Gastroesophageal sphincter (tissue), 3 donors: ENCODE data around the gene FAM50B.

Experiments
- EP300 ChIP-seq: sonication (generic); formaldehyde crosslinking; IDR thresholded peaks from one replicate; pipeline ENCODE4 v1.6.1; 2017; ENCODE audit warnings: antibody characterized with exemption, mild to moderate bottlenecking
- POLR2A ChIP-seq, 2 donors: fragments of 450-650 bp; IDR thresholded peaks; one replicate each; pipeline ENCODE4 v1.6.1; 2017; ENCODE audit warnings: antibody characterized with exemption in 2 of 2, mild to moderate bottlenecking in 2 of 2, moderate library complexity in 1 of 2
- POLR2AphosphoS5 ChIP-seq: sonication (generic); formaldehyde crosslinking; IDR thresholded peaks from one replicate; pipeline ENCODE4 v1.6.1; 2017; ENCODE audit warnings: antibody characterized with exemption
- TF ChIP-seq, protein P1 (sequence below), 4 experiments: fragments of 200-600 bp in 2 of 4; fragments of 450-650 bp in 2 of 4; sonication (generic) in 1 of 4; IDR thresholded peaks; one replicate each; pipeline ENCODE4 v1.5.1; 2017 to 2019; ENCODE audit warnings: antibody characterized with exemption in 4 of 4, mild to moderate bottlenecking in 2 of 4, moderate library complexity in 2 of 4

DNA sequence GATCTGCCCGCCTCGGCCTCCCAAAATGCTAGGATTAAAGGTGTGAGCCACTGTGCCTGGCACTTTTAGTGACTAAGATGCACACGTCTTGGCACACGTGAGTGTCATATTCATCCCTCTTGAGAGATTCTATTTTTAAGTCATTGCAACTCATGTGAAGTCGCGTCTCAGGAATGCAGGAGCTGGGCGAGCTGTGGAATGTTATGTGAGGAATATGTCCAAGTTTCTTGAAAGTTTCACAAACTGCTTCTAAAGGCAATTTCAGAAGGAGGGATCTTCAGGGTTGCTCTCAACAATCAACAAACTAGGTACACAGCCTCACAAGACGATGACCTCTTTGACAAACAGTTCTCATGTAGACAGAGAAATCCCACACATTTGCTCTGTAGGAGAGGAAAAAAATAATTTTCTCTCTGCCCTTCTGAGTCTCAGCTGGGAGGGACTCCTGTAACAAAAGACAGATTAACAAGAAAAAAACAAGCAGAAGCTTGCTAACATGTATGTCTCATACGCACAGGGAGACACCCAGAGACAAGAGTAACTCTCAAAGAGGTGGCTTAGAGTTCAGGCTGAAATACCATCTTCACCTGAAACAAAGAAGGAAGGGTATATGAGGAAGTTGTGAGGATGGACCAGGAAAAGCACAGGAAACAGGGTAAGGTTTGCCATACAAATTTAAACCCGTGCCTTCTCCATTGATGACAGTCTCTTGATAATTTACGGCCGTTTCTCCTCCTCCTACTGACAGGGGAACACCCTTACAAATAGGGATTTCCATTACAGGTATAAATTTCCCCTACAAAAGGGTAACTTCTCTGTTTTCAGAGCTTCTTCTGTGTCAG, 45.3 kb upstream of the FAM50B start:
- TF ChIP-seq, protein P1, sequence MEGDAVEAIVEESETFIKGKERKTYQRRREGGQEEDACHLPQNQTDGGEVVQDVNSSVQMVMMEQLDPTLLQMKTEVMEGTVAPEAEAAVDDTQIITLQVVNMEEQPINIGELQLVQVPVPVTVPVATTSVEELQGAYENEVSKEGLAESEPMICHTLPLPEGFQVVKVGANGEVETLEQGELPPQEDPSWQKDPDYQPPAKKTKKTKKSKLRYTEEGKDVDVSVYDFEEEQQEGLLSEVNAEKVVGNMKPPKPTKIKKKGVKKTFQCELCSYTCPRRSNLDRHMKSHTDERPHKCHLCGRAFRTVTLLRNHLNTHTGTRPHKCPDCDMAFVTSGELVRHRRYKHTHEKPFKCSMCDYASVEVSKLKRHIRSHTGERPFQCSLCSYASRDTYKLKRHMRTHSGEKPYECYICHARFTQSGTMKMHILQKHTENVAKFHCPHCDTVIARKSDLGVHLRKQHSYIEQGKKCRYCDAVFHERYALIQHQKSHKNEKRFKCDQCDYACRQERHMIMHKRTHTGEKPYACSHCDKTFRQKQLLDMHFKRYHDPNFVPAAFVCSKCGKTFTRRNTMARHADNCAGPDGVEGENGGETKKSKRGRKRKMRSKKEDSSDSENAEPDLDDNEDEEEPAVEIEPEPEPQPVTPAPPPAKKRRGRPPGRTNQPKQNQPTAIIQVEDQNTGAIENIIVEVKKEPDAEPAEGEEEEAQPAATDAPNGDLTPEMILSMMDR (IDR thresholded peaks at IDR 0.05) = no peak
- TF ChIP-seq POLR2A (IDR thresholded peaks at IDR 0.05) (no peak), POLR2AphosphoS5 (peak; percentile 93), EP300 (no peak)
